Endothelial cell (in vitro differentiated cells): ENCODE measurements around the gene FAM193A. TPM values are rescaled to one million over a fixed set of nuclear protein-coding genes. Genes with fewer than 3 reads are reported as not detected.
"Not testable (repeated sequence)": the region's sequence is repeated elsewhere in the genome, so short reads cannot be mapped to it uniquely, and the experiment has no call there.

ENCODE experiments used
- DNase-seq: peaks from one replicate; pipeline ENCODE4 v3.0.0; 2021; ENCODE audit warnings: low spot score
- H3K27ac Mint-ChIP-seq: one replicate; pipeline ENCODE4 v1.8.0; 2021; ENCODE audit warnings: mixed read lengths, inconsistent platforms; ENCODE audit not compliant: unreplicated experiment
- H3K27me3 Mint-ChIP-seq: one replicate; pipeline ENCODE4 v1.8.0; 2021; ENCODE audit warnings: mild to moderate bottlenecking, moderate library complexity, mixed read lengths, inconsistent platforms; ENCODE audit not compliant: unreplicated experiment
- H3K36me3 Mint-ChIP-seq: one replicate; pipeline ENCODE4 v1.8.0; 2021; ENCODE audit warnings: mild to moderate bottlenecking, low read depth, mixed read lengths, inconsistent platforms; ENCODE audit not compliant: unreplicated experiment
- H3K4me1 Mint-ChIP-seq: one replicate; pipeline ENCODE4 v1.8.0; 2021; ENCODE audit warnings: mild to moderate bottlenecking, mixed read lengths, inconsistent platforms; ENCODE audit not compliant: unreplicated experiment
- H3K4me3 Mint-ChIP-seq: one replicate; pipeline ENCODE4 v1.8.0; 2021; ENCODE audit warnings: mild to moderate bottlenecking, mixed read lengths, inconsistent platforms; ENCODE audit not compliant: unreplicated experiment
- H3K9me3 Mint-ChIP-seq: one replicate; pipeline ENCODE4 v1.8.0; 2021; ENCODE audit warnings: mixed read lengths, inconsistent platforms; ENCODE audit not compliant: unreplicated experiment
- total RNA-seq: library from RNA; stranded (reverse); fragmentation: NEBNext Ultra II Directional; extraction: Animal tissue kit (Norgen Biotek cat#: 25700); gene quantifications from one replicate; pipeline ENCODE4 v1.2.1, GENCODE V29; 2021; ENCODE audit not compliant: unreplicated experiment
- TF ChIP-seq, protein P1 (sequence below): fragments of 200-600 bp; sonication (generic); IDR thresholded peaks from one replicate; pipeline ENCODE4 v1.5.0; 2021; ENCODE audit warnings: antibody characterized with exemption; ENCODE audit not compliant: unreplicated experiment

The FAM193A gene
- total RNA-seq, 1 donor from 2014 or later = 33.7 TPM

DNA sequence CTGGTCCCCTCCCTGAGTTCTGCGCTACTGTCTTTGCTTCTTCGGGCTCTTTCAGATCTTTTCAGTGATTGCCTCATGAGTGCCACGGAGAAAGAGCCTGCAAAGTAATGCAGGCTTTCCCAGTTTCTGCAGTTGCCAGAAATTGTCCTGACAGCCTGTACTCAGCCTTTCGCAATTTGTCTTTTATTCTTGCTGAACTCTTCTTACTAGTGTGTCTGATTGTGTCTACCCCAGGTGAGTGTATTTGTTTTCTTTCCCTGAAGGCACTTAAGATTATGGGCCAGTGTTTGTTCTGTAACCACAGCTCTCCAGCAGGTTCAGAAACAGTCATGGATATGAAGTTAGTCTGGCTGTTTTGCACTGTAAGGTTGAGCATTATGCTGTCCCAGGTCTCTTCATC is 47.1 kb downstream of the FAM193A start:
- peaks cover 16% of the 10 kb centered on the region for H3K4me1 Mint-ChIP-seq
- TF ChIP-seq, protein P1, sequence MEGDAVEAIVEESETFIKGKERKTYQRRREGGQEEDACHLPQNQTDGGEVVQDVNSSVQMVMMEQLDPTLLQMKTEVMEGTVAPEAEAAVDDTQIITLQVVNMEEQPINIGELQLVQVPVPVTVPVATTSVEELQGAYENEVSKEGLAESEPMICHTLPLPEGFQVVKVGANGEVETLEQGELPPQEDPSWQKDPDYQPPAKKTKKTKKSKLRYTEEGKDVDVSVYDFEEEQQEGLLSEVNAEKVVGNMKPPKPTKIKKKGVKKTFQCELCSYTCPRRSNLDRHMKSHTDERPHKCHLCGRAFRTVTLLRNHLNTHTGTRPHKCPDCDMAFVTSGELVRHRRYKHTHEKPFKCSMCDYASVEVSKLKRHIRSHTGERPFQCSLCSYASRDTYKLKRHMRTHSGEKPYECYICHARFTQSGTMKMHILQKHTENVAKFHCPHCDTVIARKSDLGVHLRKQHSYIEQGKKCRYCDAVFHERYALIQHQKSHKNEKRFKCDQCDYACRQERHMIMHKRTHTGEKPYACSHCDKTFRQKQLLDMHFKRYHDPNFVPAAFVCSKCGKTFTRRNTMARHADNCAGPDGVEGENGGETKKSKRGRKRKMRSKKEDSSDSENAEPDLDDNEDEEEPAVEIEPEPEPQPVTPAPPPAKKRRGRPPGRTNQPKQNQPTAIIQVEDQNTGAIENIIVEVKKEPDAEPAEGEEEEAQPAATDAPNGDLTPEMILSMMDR = no peak
- H3K36me3 Mint-ChIP-seq = peaks cover 10% of the 10 kb centered on the region
- H3K27ac Mint-ChIP-seq = peak overlapping the region; percentile 12
- H3K4me3 Mint-ChIP-seq = no peak overlapping the region
- no peaks in the 10 kb centered on the region for H3K9me3 Mint-ChIP-seq
- no peak for DNase-seq
- H3K27me3 Mint-ChIP-seq = no peaks in the 10 kb centered on the region

DNA sequence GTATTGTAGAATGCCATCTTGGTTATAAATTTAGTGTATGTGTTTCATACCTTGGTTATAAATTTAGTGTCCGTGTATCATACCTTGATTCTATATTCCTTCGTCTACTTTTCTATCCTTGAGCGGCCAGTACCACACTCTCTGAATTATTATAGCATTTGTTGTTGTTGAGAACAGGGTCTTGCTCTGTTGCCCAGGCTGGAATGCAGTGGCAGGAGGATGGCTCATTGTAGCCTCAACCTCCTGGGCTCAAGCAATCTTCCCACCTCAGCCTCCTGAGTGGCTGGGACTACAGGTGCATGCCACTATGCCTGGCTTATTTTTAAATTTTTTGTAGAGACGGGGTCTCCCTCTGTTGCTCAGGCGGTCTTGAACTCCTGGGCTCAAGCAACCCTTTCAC is 50.1 kb downstream of the FAM193A start:
- H3K36me3 Mint-ChIP-seq = peaks cover 3% of the 10 kb centered on the region
- H3K27ac Mint-ChIP-seq = no peak overlapping the region
- H3K9me3 Mint-ChIP-seq = no peaks in the 10 kb centered on the region
- peaks cover 26% of the 10 kb centered on the region for H3K4me1 Mint-ChIP-seq
- no peak for DNase-seq
- no peak overlapping the region for H3K4me3 Mint-ChIP-seq
- no peaks in the 10 kb centered on the region for H3K27me3 Mint-ChIP-seq
- TF ChIP-seq, protein P1 = no peak

DNA sequence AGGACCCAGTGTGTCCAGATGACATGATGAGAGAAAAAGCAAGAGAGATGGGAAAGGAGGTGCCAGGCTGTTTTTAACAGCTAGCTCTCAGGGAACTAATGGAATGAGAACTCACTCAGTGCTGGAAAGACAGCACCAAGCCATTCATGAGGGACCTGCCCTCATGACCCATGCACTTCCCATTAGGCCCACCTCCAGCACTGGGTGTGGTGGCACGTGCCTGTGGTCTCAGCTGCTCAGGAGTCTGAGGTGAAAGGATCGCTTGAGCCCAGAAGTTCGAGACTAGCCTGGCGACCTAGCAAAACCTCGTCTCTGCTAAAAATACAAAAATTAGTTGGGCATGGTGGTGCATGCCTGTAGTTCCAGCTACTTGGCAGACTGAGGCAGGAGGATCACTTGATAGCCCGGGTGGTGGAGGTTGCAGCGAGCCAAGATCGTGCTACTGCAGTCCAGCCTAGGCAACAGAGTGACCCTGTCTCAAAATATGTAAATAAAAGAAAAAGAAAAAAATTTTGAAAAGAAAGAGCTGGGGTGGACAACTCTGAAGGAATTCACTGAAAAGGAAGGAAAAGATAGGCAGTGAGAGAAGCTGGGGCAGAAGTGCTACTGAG is 50.9 kb downstream of the FAM193A start:
- Mint-ChIP-seq H3K4me1 (peaks cover 23% of the 10 kb centered on the region), H3K9me3 (no peaks in the 10 kb centered on the region), H3K27me3 (peaks cover under 1% of the 10 kb centered on the region), H3K4me3 (no peak overlapping the region), H3K36me3 (peaks cover 3% of the 10 kb centered on the region), H3K27ac (no peak overlapping the region)
- no peak for DNase-seq
- TF ChIP-seq, protein P1 = no peak

DNA sequence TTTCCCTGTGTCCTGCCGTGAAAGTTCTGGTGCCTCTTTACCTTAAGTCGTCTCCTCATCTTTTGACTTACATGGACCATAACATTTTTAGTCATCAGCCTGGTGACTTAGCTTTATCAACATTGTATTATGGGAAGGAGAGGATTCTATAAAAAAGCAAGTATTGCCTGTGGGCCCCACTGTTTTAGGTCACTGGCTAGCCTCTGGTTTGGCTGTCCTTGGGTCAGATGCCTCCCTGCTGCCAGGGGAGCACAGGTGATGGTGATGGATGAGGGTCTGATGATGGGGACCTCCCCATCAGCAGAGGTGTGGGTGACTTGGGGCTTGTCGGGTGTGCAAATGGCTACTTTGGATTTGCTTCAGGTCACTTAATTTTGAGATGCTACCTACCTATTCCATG is 51.8 kb downstream of the FAM193A start:
- no peaks in the 10 kb centered on the region for H3K9me3 Mint-ChIP-seq
- H3K27me3 Mint-ChIP-seq = peaks cover 4% of the 10 kb centered on the region
- H3K4me3 Mint-ChIP-seq = no peak overlapping the region
- no peak for DNase-seq
- H3K36me3 Mint-ChIP-seq = peaks cover 3% of the 10 kb centered on the region
- TF ChIP-seq, protein P1 = no peak
- no peak overlapping the region for H3K27ac Mint-ChIP-seq
- H3K4me1 Mint-ChIP-seq = peaks cover 24% of the 10 kb centered on the region

DNA sequence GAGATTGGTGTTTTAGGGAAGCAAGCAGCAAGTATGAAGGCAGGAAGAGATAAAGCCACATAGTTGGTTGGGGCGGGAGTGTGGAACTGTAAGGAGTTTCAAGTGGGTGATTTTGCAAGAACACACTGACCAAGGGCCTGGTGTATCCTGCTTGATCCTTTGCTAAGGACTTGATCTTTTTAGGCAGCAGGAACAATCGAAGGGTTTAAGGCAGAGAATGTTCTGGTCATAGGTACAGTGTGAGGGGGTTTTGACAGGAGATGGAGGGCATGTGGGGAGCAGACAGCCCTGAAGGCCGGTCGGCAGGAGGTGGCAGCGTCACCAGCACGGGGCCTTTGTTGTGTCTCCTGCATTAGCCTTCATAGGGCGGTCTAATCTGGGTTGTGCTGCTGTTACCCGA is 54.7 kb downstream of the FAM193A start:
- Mint-ChIP-seq H3K4me1 (peaks cover 32% of the 10 kb centered on the region), H3K27me3 (peaks cover 10% of the 10 kb centered on the region), H3K36me3 (peaks cover 3% of the 10 kb centered on the region), H3K4me3 (no peak overlapping the region), H3K27ac (peak overlapping the region; percentile 63), H3K9me3 (no peaks in the 10 kb centered on the region)
- TF ChIP-seq, protein P1 = no peak
- no peak for DNase-seq

DNA sequence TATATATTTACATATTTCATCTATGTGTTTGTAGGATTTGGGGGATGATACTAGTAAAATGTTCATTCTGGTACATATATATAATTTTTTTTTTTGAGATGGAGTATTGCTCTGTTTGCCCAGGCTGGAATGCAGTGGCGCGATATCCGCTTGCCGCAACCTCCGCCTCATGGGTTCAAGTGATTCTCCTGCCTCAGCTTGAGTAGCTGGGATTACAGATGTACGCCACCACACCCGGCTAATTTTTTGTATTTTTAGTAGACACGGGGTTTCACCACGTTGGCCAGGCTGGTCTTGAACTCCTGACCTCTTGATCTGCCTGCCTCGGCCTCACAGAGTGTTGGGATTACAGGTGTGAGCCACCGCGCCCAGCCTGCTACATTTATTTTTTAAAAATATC is 55.6 kb downstream of the FAM193A start:
- not testable (repeated sequence) for DNase-seq, H3K9me3 Mint-ChIP-seq, H3K27ac Mint-ChIP-seq

More for the DNA sequence above, 55.6 kb downstream of the FAM193A start:
- H3K27me3 Mint-ChIP-seq, H3K36me3 Mint-ChIP-seq, H3K4me3 Mint-ChIP-seq: not testable (repeated sequence)
- peaks cover 39% of the 10 kb centered on the region for H3K4me1 Mint-ChIP-seq
